Measurements from ENCODE around the gene DLX4.

DLX4 gene

GRCh38 chr17:49932138-49932723 lies 36.8 kb upstream of the DLX4 start:
- Histone ChIP-seq H3K4me3 (ENCODE audit: low read length) (no peak overlapping the region), H3K9ac (ENCODE audit: low read length) (no peak overlapping the region), H3K27ac (ENCODE audit: low read length) (no peak overlapping the region), H3K4me1 (ENCODE audit: control insufficient read depth, low read depth, low read length) (no peaks in the 10 kb centered on the region), H3K27me3 (ENCODE audit: control insufficient read depth, insufficient read depth, low read length) (no peaks in the 10 kb centered on the region), H3K9me3 (ENCODE audit: control insufficient read depth, low read depth, low read length) (no peaks in the 10 kb centered on the region), H3K36me3 (ENCODE audit: control insufficient read depth, low read depth, low read length) (no peaks in the 10 kb centered on the region)

DNA sequence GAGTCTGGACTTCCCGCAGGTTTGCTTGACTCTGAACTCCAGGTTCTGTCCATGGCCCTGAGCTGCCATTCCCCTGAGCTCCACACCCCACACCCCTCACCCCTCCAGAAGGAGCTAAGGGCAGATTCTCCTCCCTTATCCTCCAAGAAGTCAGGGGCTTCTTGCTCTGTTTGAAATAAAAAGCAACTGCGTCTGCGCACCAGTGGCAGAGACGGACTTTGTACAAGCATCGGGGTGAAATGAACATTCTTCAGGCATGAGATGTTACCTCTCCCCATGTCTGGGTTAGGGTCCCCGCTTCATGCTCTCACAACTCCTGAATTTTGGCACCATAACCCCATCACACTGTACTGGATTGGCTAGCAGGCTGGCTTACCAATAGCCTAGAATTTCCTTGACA lies 36.1 kb upstream of the DLX4 start:
- Histone ChIP-seq H3K36me3 (ENCODE audit: control insufficient read depth, low read depth, low read length) (no peaks in the 10 kb centered on the region), H3K4me3 (ENCODE audit: low read length) (no peak overlapping the region), H3K9me3 (ENCODE audit: control insufficient read depth, low read depth, low read length) (no peaks in the 10 kb centered on the region), H3K4me1 (ENCODE audit: control insufficient read depth, low read depth, low read length) (no peaks in the 10 kb centered on the region), H3K9ac (ENCODE audit: low read length) (no peak overlapping the region), H3K27ac (ENCODE audit: low read length) (no peak overlapping the region), H3K27me3 (ENCODE audit: control insufficient read depth, insufficient read depth, low read length) (no peaks in the 10 kb centered on the region)

- Histone ChIP-seq H3K9ac (ENCODE audit: low read length) (no peak overlapping the region), H3K4me1 (ENCODE audit: control insufficient read depth, low read depth, low read length) (no peaks in the 10 kb centered on the region), H3K36me3 (ENCODE audit: control insufficient read depth, low read depth, low read length) (no peaks in the 10 kb centered on the region), H3K9me3 (ENCODE audit: control insufficient read depth, low read depth, low read length) (no peaks in the 10 kb centered on the region), H3K27ac (ENCODE audit: low read length) (no peak overlapping the region), H3K27me3 (ENCODE audit: control insufficient read depth, insufficient read depth, low read length) (no peaks in the 10 kb centered on the region), H3K4me3 (ENCODE audit: low read length) (no peak overlapping the region)
These were observed 33.3 kb upstream of the DLX4 start for GRCh38 chr17:49935526-49936210.

DNA sequence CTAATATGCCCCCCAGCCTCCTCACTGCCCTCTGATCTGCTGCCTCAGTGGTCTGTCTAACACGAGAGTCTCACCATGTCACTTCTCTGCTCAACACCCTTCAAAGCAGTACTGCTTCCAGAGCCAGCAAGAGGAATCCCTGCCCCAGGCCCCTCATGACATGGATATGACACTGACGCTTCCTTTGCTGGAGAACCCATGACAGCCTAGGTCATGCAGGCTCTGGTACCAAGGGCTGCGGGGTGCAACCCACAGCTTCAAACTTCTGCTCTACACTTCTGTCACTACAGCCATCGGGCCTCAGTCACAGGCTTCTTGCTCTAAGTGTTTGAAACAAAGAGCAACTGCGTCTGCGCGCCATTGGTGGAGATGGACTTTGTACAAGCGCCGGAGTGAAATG lies 32.6 kb upstream of the DLX4 start:
- H3K9ac ChIP-seq (ENCODE audit: low read length): no peak overlapping the region
- no peaks in the 10 kb centered on the region for H3K36me3 ChIP-seq (ENCODE audit: control insufficient read depth, low read depth, low read length)
- H3K4me3 ChIP-seq (ENCODE audit: low read length): no peak overlapping the region
- no peaks in the 10 kb centered on the region for H3K4me1 ChIP-seq (ENCODE audit: control insufficient read depth, low read depth, low read length)
- H3K27ac ChIP-seq (ENCODE audit: low read length): no peak overlapping the region
- H3K9me3 ChIP-seq (ENCODE audit: control insufficient read depth, low read depth, low read length): no peaks in the 10 kb centered on the region
- H3K27me3 ChIP-seq (ENCODE audit: control insufficient read depth, insufficient read depth, low read length): no peaks in the 10 kb centered on the region

- no peak overlapping the region for H3K9ac ChIP-seq (ENCODE audit: low read length)
- no peak overlapping the region for H3K27ac ChIP-seq (ENCODE audit: low read length)
- no peaks in the 10 kb centered on the region for H3K4me1 ChIP-seq (ENCODE audit: control insufficient read depth, low read depth, low read length)
- H3K4me3 ChIP-seq (ENCODE audit: low read length): no peak overlapping the region
- no peaks in the 10 kb centered on the region for H3K9me3 ChIP-seq (ENCODE audit: control insufficient read depth, low read depth, low read length)
- H3K27me3 ChIP-seq (ENCODE audit: control insufficient read depth, insufficient read depth, low read length): no peaks in the 10 kb centered on the region
- no peaks in the 10 kb centered on the region for H3K36me3 ChIP-seq (ENCODE audit: control insufficient read depth, low read depth, low read length)
These were observed 29.7 kb upstream of the DLX4 start for GRCh38 chr17:49939318-49939717.

GRCh38 chr17:49941427-49941826 lies 27.6 kb upstream of the DLX4 start:
- no peaks in the 10 kb centered on the region for H3K36me3 ChIP-seq (ENCODE audit: control insufficient read depth, low read depth, low read length)
- H3K4me1 ChIP-seq (ENCODE audit: control insufficient read depth, low read depth, low read length): no peaks in the 10 kb centered on the region
- H3K9me3 ChIP-seq (ENCODE audit: control insufficient read depth, low read depth, low read length): no peaks in the 10 kb centered on the region
- H3K4me3 ChIP-seq (ENCODE audit: low read length): no peak overlapping the region
- no peaks in the 10 kb centered on the region for H3K27me3 ChIP-seq (ENCODE audit: control insufficient read depth, insufficient read depth, low read length)
- H3K27ac ChIP-seq (ENCODE audit: low read length): no peak overlapping the region
- no peak overlapping the region for H3K9ac ChIP-seq (ENCODE audit: low read length)

GRCh38 chr17:49942947-49943346 lies 26.0 kb upstream of the DLX4 start:
- Histone ChIP-seq H3K36me3 (ENCODE audit: control insufficient read depth, low read depth, low read length) (no peaks in the 10 kb centered on the region), H3K27me3 (ENCODE audit: control insufficient read depth, insufficient read depth, low read length) (no peaks in the 10 kb centered on the region), H3K4me1 (ENCODE audit: control insufficient read depth, low read depth, low read length) (no peaks in the 10 kb centered on the region)

GRCh38 chr17:49944273-49944870 lies 24.6 kb upstream of the DLX4 start:
- no peak overlapping the region for H3K27ac ChIP-seq (ENCODE audit: low read length)
- H3K4me1 ChIP-seq (ENCODE audit: control insufficient read depth, low read depth, low read length): no peaks in the 10 kb centered on the region
- H3K36me3 ChIP-seq (ENCODE audit: control insufficient read depth, low read depth, low read length): no peaks in the 10 kb centered on the region
- no peak overlapping the region for H3K4me3 ChIP-seq (ENCODE audit: low read length)
- H3K9ac ChIP-seq (ENCODE audit: low read length): no peak overlapping the region
- no peaks in the 10 kb centered on the region for H3K9me3 ChIP-seq (ENCODE audit: control insufficient read depth, low read depth, low read length)
- no peaks in the 10 kb centered on the region for H3K27me3 ChIP-seq (ENCODE audit: control insufficient read depth, insufficient read depth, low read length)

More at GRCh38 chr17:49942947-49943346, 26.0 kb upstream of the DLX4 start:
- Histone ChIP-seq H3K9ac (ENCODE audit: low read length) (no peak overlapping the region), H3K4me3 (ENCODE audit: low read length) (no peak overlapping the region), H3K27ac (ENCODE audit: low read length) (no peak overlapping the region), H3K9me3 (ENCODE audit: control insufficient read depth, low read depth, low read length) (no peaks in the 10 kb centered on the region)

GRCh38 chr17:49946208-49946607 lies 22.8 kb upstream of the DLX4 start:
- no peak overlapping the region for H3K27ac ChIP-seq (ENCODE audit: low read length)
- H3K4me3 ChIP-seq (ENCODE audit: low read length): no peak overlapping the region
- H3K9me3 ChIP-seq (ENCODE audit: control insufficient read depth, low read depth, low read length): no peaks in the 10 kb centered on the region
- peaks cover 3% of the 10 kb centered on the region for H3K27me3 ChIP-seq (ENCODE audit: control insufficient read depth, insufficient read depth, low read length)
- no peaks in the 10 kb centered on the region for H3K36me3 ChIP-seq (ENCODE audit: control insufficient read depth, low read depth, low read length)
- no peak overlapping the region for H3K9ac ChIP-seq (ENCODE audit: low read length)
- no peaks in the 10 kb centered on the region for H3K4me1 ChIP-seq (ENCODE audit: control insufficient read depth, low read depth, low read length)

GRCh38 chr17:49946964-49947584 lies 21.9 kb upstream of the DLX4 start:
- no peaks in the 10 kb centered on the region for H3K9me3 ChIP-seq (ENCODE audit: control insufficient read depth, low read depth, low read length)
- no peak overlapping the region for H3K9ac ChIP-seq (ENCODE audit: low read length)
- H3K27ac ChIP-seq (ENCODE audit: low read length): no peak overlapping the region
- H3K36me3 ChIP-seq (ENCODE audit: control insufficient read depth, low read depth, low read length): no peaks in the 10 kb centered on the region
- H3K27me3 ChIP-seq (ENCODE audit: control insufficient read depth, insufficient read depth, low read length): peaks cover 5% of the 10 kb centered on the region
- no peaks in the 10 kb centered on the region for H3K4me1 ChIP-seq (ENCODE audit: control insufficient read depth, low read depth, low read length)
- no peak overlapping the region for H3K4me3 ChIP-seq (ENCODE audit: low read length)

DNA sequence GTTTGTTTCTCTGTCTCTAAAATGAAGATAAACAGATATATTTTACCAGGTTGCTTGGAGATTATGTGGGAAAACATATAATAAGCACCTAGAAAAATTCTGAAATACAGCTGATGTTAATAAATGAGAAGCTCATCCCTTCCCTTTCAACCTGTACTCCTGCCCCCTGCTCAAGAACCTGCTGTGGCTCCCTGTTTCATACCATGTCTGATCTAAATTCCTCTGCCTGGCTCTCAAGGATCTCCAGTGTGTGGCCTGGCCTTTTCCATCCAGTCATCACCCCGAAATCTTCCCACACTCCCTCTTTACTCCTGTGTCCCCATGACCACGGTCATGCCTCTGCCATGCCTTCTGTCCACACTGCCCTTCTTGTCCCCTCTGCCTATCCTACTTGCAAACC lies 19.4 kb upstream of the DLX4 start:
- Histone ChIP-seq H3K9ac (ENCODE audit: low read length) (no peak overlapping the region), H3K9me3 (ENCODE audit: control insufficient read depth, low read depth, low read length) (no peaks in the 10 kb centered on the region), H3K4me3 (ENCODE audit: low read length) (no peak overlapping the region), H3K27me3 (ENCODE audit: control insufficient read depth, insufficient read depth, low read length) (peaks cover 8% of the 10 kb centered on the region), H3K4me1 (ENCODE audit: control insufficient read depth, low read depth, low read length) (no peaks in the 10 kb centered on the region), H3K36me3 (ENCODE audit: control insufficient read depth, low read depth, low read length) (no peaks in the 10 kb centered on the region), H3K27ac (ENCODE audit: low read length) (no peak overlapping the region)
